Liver (tissue), 3 donors: ENCODE results near the gene RNF6.

Experiments
- ATF3 ChIP-seq: IDR thresholded peaks from 2 replicates; pipeline ENCODE4 v1.6.1; 2016; ENCODE audit warnings: antibody characterized with exemption
- CTCF ChIP-seq: fragments of 150-350 bp; IDR thresholded peaks from 2 replicates; pipeline ENCODE4 v1.5.1; 2017; ENCODE audit warnings: improper control_type of control experiment, low read depth, low read length; ENCODE audit not compliant: missing input control
- EGR1 ChIP-seq, 2 donors: IDR thresholded peaks; 2 replicates each; pipeline ENCODE4 v1.6.1; 2016 to 2018; ENCODE audit warnings: antibody characterized with exemption in 2 of 2, low read depth in 2 of 2
- FOXA1 ChIP-seq: IDR thresholded peaks from 2 replicates; pipeline ENCODE4 v1.6.1; 2016; ENCODE audit warnings: antibody characterized with exemption
- GABPA ChIP-seq, 2 donors: IDR thresholded peaks in 1 of 2; conservative IDR thresholded peaks in 1 of 2; 2 replicates each; pipeline ENCODE4 v1.6.1; 2016; ENCODE audit warnings: antibody characterized with exemption in 2 of 2, mild to moderate bottlenecking in 1 of 2, moderate library complexity in 1 of 2
- JUND ChIP-seq, 2 donors: IDR thresholded peaks; 2 replicates each; pipeline ENCODE4 v1.6.1; 2016; ENCODE audit warnings: antibody characterized with exemption in 2 of 2
- MAX ChIP-seq: IDR thresholded peaks from 2 replicates; pipeline ENCODE4 v1.6.1; 2016; ENCODE audit warnings: antibody characterized with exemption
- NR2F2 ChIP-seq: IDR thresholded peaks from 2 replicates; pipeline ENCODE4 v1.6.1; 2016; ENCODE audit warnings: antibody characterized with exemption
- RAD21 ChIP-seq, 2 donors: IDR thresholded peaks; 2 replicates each; pipeline ENCODE4 v1.6.1; 2016; ENCODE audit warnings: antibody characterized with exemption in 2 of 2, mild to moderate bottlenecking in 2 of 2
- REST ChIP-seq: IDR thresholded peaks from 2 replicates; pipeline ENCODE4 v1.6.1; 2016; ENCODE audit warnings: antibody characterized with exemption, mild to moderate bottlenecking
- SP1 ChIP-seq: IDR thresholded peaks from 2 replicates; pipeline ENCODE4 v1.6.1; 2018; ENCODE audit warnings: antibody characterized with exemption, mild to moderate bottlenecking
- TAF1 ChIP-seq: conservative IDR thresholded peaks from 2 replicates; pipeline ENCODE4 v1.6.1; 2016; ENCODE audit warnings: antibody characterized with exemption, mild to moderate bottlenecking
- YY1 ChIP-seq: IDR thresholded peaks from 2 replicates; pipeline ENCODE4 v1.6.1; 2016; ENCODE audit warnings: antibody characterized with exemption, mild to moderate bottlenecking
- ZBTB33 ChIP-seq: IDR thresholded peaks from 2 replicates; pipeline ENCODE4 v1.6.1; 2016; ENCODE audit warnings: antibody characterized with exemption
- donor health status: healthy.
- donor health status: healthy.

DNA sequence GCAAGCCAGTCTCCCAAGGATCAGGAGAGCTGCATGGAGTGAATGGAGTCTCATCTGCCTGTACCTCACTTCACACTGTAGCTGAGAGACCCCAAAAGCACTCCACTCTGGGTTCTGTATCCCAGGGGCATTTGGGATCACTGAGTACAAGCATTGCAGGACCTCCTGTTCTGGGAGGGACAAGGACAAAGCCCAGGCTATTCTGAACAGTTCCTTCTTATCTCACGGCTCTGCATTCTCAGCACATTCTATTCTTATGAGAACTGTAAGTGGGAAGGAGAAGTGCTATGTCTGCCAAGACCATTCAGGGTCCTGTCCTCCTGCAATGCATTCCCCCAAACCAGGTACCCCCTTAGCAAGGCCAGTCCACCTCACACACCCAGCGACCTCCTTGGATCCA is 42.8 kb downstream of the RNF6 start:
- TF ChIP-seq SP1 = no peak
- no peak for TF ChIP-seq FOXA1
- TF ChIP-seq CTCF = no peak
- TF ChIP-seq NR2F2 = no peak
- TF ChIP-seq EGR1 (IDR thresholded peaks at IDR 0.05; ENCODE audit: low read depth in 2 of 2) = no peak
- TF ChIP-seq ZBTB33 = no peak
- no peak for TF ChIP-seq REST
- no peak for TF ChIP-seq YY1
- TF ChIP-seq JUND (IDR thresholded peaks at IDR 0.05) = no peak
- TF ChIP-seq MAX = no peak
- no peak for TF ChIP-seq ATF3
- TF ChIP-seq RAD21 (IDR thresholded peaks at IDR 0.05) = no peak
- no peak for TF ChIP-seq TAF1
- TF ChIP-seq GABPA (IDR thresholded peaks at IDR 0.05 in 1 of 2, conservative IDR thresholded peaks at IDR 0.05 in 1 of 2) = no peak
